H9 (cell line): ENCODE results near the gene TPPP2. TPM values are rescaled to one million over a fixed set of nuclear protein-coding genes. Genes with fewer than 3 reads are reported as not detected.

Experiments
- DNase-seq: peaks from one replicate; pipeline ENCODE4 v3.0.0-alpha.2; 2017
- H2AFZ ChIP-seq: one replicate; pipeline ENCODE4 v1.6.1; 2013; ENCODE audit warnings: mild to moderate bottlenecking, low read length, control low read depth, moderate library complexity
- H2AK5ac ChIP-seq: 2 replicates; pipeline ENCODE4 v1.6.1; 2013; ENCODE audit warnings: low read length, control low read depth, mixed read lengths; ENCODE audit not compliant: insufficient read length
- H2BK120ac ChIP-seq: one replicate; pipeline ENCODE4 v1.6.1; 2013; ENCODE audit warnings: low read depth, mild to moderate bottlenecking, low read length, control low read depth, inconsistent platforms; ENCODE audit not compliant: poor library complexity, severe bottlenecking
- H2BK12ac ChIP-seq: 2 replicates; pipeline ENCODE4 v1.6.1; 2013; ENCODE audit warnings: low read length, control low read depth, mixed read lengths, low read depth; ENCODE audit not compliant: insufficient read length
- H2BK15ac ChIP-seq: 2 replicates; pipeline ENCODE4 v1.6.1; 2013; ENCODE audit warnings: low read depth, low read length, control low read depth
- H2BK20ac ChIP-seq: one replicate; pipeline ENCODE4 v1.6.1; 2013; ENCODE audit warnings: low read depth, mild to moderate bottlenecking, low read length, control low read depth, inconsistent platforms; ENCODE audit not compliant: poor library complexity, severe bottlenecking
- H2BK5ac ChIP-seq: 2 replicates; pipeline ENCODE4 v1.6.1; 2013; ENCODE audit warnings: low read length, control low read depth, mixed read lengths; ENCODE audit not compliant: insufficient read length
- H3K14ac ChIP-seq: 2 replicates; pipeline ENCODE4 v1.6.1; 2013; ENCODE audit warnings: low read length, control low read depth; ENCODE audit not compliant: insufficient read depth
- H3K18ac ChIP-seq: 2 replicates; pipeline ENCODE4 v1.6.1; 2013; ENCODE audit warnings: low read depth, mild to moderate bottlenecking, mixed read lengths, low read length, control low read depth; ENCODE audit not compliant: insufficient read length
- H3K23ac ChIP-seq: 2 replicates; pipeline ENCODE4 v1.6.1; 2013; ENCODE audit warnings: low read length, control low read depth, mixed read lengths, low read depth; ENCODE audit not compliant: insufficient read length
- H3K23me2 ChIP-seq: 2 replicates; pipeline ENCODE4 v1.6.1; 2013; ENCODE audit warnings: low read depth, mild to moderate bottlenecking, mixed read lengths, low read length, control low read depth; ENCODE audit not compliant: insufficient read length, poor library complexity, severe bottlenecking
- H3K27ac ChIP-seq: 2 replicates; pipeline ENCODE4 v1.5.1; 2013; ENCODE audit warnings: low read length, control low read depth, mixed read lengths, low read depth; ENCODE audit not compliant: insufficient read length
- H3K27me3 ChIP-seq: 2 replicates; pipeline ENCODE4 v1.6.1; 2013; ENCODE audit warnings: low read length, control low read depth, inconsistent platforms; ENCODE audit not compliant: insufficient read depth
- H3K4ac ChIP-seq: 2 replicates; pipeline ENCODE4 v1.6.1; 2013; ENCODE audit warnings: low read depth, mild to moderate bottlenecking, control low read depth, inconsistent platforms, low read length, moderate library complexity
- H3K4me1 ChIP-seq: 2 replicates; pipeline ENCODE4 v1.6.1; 2013; ENCODE audit warnings: low read length, control low read depth, inconsistent platforms; ENCODE audit not compliant: insufficient read depth
- H3K4me2 ChIP-seq: 2 replicates; pipeline ENCODE4 v1.6.1; 2013; ENCODE audit warnings: low read length, control low read depth, mixed read lengths; ENCODE audit not compliant: insufficient read length, insufficient read depth
- H3K56ac ChIP-seq: 2 replicates; pipeline ENCODE4 v1.6.1; 2013; ENCODE audit warnings: low read depth, mild to moderate bottlenecking, mixed read lengths, low read length, control low read depth; ENCODE audit not compliant: insufficient read length
- H3K79me1 ChIP-seq: 2 replicates; pipeline ENCODE4 v1.6.1; 2013; ENCODE audit warnings: low read depth, mild to moderate bottlenecking, moderate library complexity, low read length, control low read depth, inconsistent platforms; ENCODE audit not compliant: insufficient read depth, poor library complexity, severe bottlenecking
- H3K79me2 ChIP-seq: 2 replicates; pipeline ENCODE4 v1.6.1; 2013; ENCODE audit warnings: low read length, control low read depth, inconsistent platforms; ENCODE audit not compliant: insufficient read depth
- H3K9ac ChIP-seq: 2 replicates; pipeline ENCODE4 v1.6.1; 2013; ENCODE audit warnings: low read length, control low read depth, mixed read lengths; ENCODE audit not compliant: insufficient read length; ENCODE audit errors: extremely low read depth
- H3K9me3 ChIP-seq: one replicate; pipeline ENCODE4 v1.6.1; 2013; ENCODE audit warnings: low read depth, low read length, inconsistent platforms; ENCODE audit not compliant: control insufficient read depth
- H3T11ph ChIP-seq: one replicate; pipeline ENCODE4 v1.6.1; 2013; ENCODE audit warnings: mild to moderate bottlenecking, low read length, control low read depth, inconsistent platforms
- H4K20me1 ChIP-seq: one replicate; pipeline ENCODE4 v1.6.1; 2013; ENCODE audit not compliant: control insufficient read depth, insufficient read length, insufficient read depth
- H4K5ac ChIP-seq: 2 replicates; pipeline ENCODE4 v1.6.1; 2013; ENCODE audit warnings: low read depth, mild to moderate bottlenecking, mixed read lengths, low read length, control low read depth; ENCODE audit not compliant: insufficient read length
- H4K8ac ChIP-seq: replicated peaks from 2 replicates; pipeline ENCODE4 v1.6.1; 2013; ENCODE audit warnings: low read length, control low read depth, mixed read lengths, low read depth; ENCODE audit not compliant: insufficient read length
- H4K91ac ChIP-seq: 2 replicates; pipeline ENCODE4 v1.6.1; 2013; ENCODE audit warnings: low read depth, mild to moderate bottlenecking, moderate library complexity, mixed read lengths, low read length, control low read depth; ENCODE audit not compliant: insufficient read length
- H3K27ac Mint-ChIP-seq, 3 experiments: 2 replicates in 2 of 3; 3 replicates in 1 of 3; pipeline ENCODE4 v1.8.0; 2020 to 2021; ENCODE audit warnings: mixed read lengths in 3 of 3, mild to moderate bottlenecking in 1 of 3, moderate library complexity in 1 of 3
- H3K27me3 Mint-ChIP-seq: 2 replicates; pipeline ENCODE4 v1.8.0; 2021; ENCODE audit warnings: low read depth, mild to moderate bottlenecking, moderate library complexity, mixed read lengths
- H3K36me3 Mint-ChIP-seq, 3 experiments: 2 replicates in 2 of 3; 3 replicates in 1 of 3; pipeline ENCODE4 v1.8.0; 2020 to 2021; ENCODE audit warnings: low read depth in 3 of 3, mixed read lengths in 3 of 3; ENCODE audit not compliant: insufficient read depth in 1 of 3
- H3K4me1 Mint-ChIP-seq, 2 experiments: 2 replicates each; pipeline ENCODE4 v1.8.0; 2020; ENCODE audit warnings: mixed read lengths in 2 of 2
- H3K4me3 Mint-ChIP-seq, 2 experiments: 2 replicates in 1 of 2; 3 replicates in 1 of 2; pipeline ENCODE4 v1.8.0; 2020 to 2021; ENCODE audit warnings: mild to moderate bottlenecking in 2 of 2, mixed read lengths in 2 of 2, moderate library complexity in 1 of 2
- H3K9me3 Mint-ChIP-seq, 2 experiments: 2 replicates in 1 of 2; 3 replicates in 1 of 2; pipeline ENCODE4 v1.8.0; 2020; ENCODE audit warnings: mild to moderate bottlenecking in 2 of 2, mixed read lengths in 2 of 2, moderate library complexity in 1 of 2
- CTCF ChIP-seq: fragments of 200-600 bp; sonication (generic); conservative IDR thresholded peaks from 3 replicates; pipeline ENCODE4 v1.8.0; 2021; ENCODE audit warnings: antibody characterized with exemption, mild to moderate bottlenecking
- WGBS: extraction: QIAGEN DNeasy Blood & Tissue Kit; methylation state at CpG from one replicate; pipeline ENCODE4 v1.1.7; 2013; ENCODE audit warnings: missing lambda C conversion rate, low lambda C conversion rate, mixed read lengths; ENCODE audit not compliant: insufficient read length; ENCODE audit errors: extremely low coverage; 5-methylcytosine and 5-hydroxymethylcytosine counted together
- total RNA-seq: library from RNA; stranded (reverse); gene quantifications from 2 replicates; pipeline ENCODE4 v1.2.1, GENCODE V29; 2021

Gene TPPP2
- total RNA-seq, 1 experiment from 2014 or later: not detected

- no peak overlapping the region for H2BK15ac ChIP-seq
- peaks cover 4% of the 10 kb centered on the region; the same call in 1 of the 2 replicates for H3K4me1 ChIP-seq
- no peaks in the 10 kb centered on the region for H3K36me3 Mint-ChIP-seq
- WGBS: no CpG with 5 or more reads among the region's 12 CpGs
- H3K23ac ChIP-seq: no peak overlapping the region
- H3K4me1 Mint-ChIP-seq: peaks cover 14 to 15% of the 10 kb centered on the region in 2 experiments
- H2AFZ ChIP-seq: no peak overlapping the region
- H4K91ac ChIP-seq: no peak overlapping the region
- H3K9me3 ChIP-seq: no peaks in the 10 kb centered on the region
- no peak overlapping the region for H3K4ac ChIP-seq
- no peak overlapping the region for H2BK120ac ChIP-seq
- no peak overlapping the region for H4K8ac ChIP-seq
- H2BK20ac ChIP-seq: no peak overlapping the region
- H3K27ac Mint-ChIP-seq: no peak overlapping the region
- TF ChIP-seq CTCF: no peak
- no peak overlapping the region for H2BK12ac ChIP-seq
- no peak for DNase-seq
- H4K5ac ChIP-seq: no peak overlapping the region
- no peaks in the 10 kb centered on the region for H3K9me3 Mint-ChIP-seq
- no peak overlapping the region for H3K18ac ChIP-seq
- H3K4me2 ChIP-seq: no peak overlapping the region
- H3K14ac ChIP-seq: no peak overlapping the region
- H2BK5ac ChIP-seq: no peak overlapping the region
- H2AK5ac ChIP-seq: no peak overlapping the region
- peaks cover under 1% of the 10 kb centered on the region for H3K23me2 ChIP-seq
- no peak overlapping the region for H3K56ac ChIP-seq
- no peaks in the 10 kb centered on the region for H3K79me2 ChIP-seq
- H3K27me3 Mint-ChIP-seq: peaks cover 62% of the 10 kb centered on the region
- H3K27me3 ChIP-seq: no peaks in the 10 kb centered on the region; the same call in 1 of the 2 replicates
- no peaks in the 10 kb centered on the region for H4K20me1 ChIP-seq
- no peaks in the 10 kb centered on the region for H3K79me1 ChIP-seq
- no peak overlapping the region for H3T11ph ChIP-seq
- no peak overlapping the region for H3K9ac ChIP-seq
- H3K27ac ChIP-seq: no peak overlapping the region
- no peak overlapping the region for H3K4me3 Mint-ChIP-seq
Observed at GRCh38 chr14:21030531-21030930, 514 bp downstream of the TPPP2 start.
